Measurements from ENCODE around the gene COL12A1. TPM values are rescaled to one million over a fixed set of nuclear protein-coding genes. Genes with fewer than 3 reads are reported as not detected.
"Not testable (repeated sequence)": the region's sequence is repeated elsewhere in the genome, so short reads cannot be mapped to it uniquely, and the experiment has no call there.

Gene COL12A1
- total RNA-seq, 1 donor from 2014 or later = 46.8 TPM

GRCh38 chr6:75213112-75213511, 7.3 kb upstream of the COL12A1 start:
- DNase-seq (ENCODE audit: low spot score) = no peak

GRCh38 chr6:75211920-75212590, 6.2 kb upstream of the COL12A1 start:
- no peak for DNase-seq (ENCODE audit: low spot score)

DNA sequence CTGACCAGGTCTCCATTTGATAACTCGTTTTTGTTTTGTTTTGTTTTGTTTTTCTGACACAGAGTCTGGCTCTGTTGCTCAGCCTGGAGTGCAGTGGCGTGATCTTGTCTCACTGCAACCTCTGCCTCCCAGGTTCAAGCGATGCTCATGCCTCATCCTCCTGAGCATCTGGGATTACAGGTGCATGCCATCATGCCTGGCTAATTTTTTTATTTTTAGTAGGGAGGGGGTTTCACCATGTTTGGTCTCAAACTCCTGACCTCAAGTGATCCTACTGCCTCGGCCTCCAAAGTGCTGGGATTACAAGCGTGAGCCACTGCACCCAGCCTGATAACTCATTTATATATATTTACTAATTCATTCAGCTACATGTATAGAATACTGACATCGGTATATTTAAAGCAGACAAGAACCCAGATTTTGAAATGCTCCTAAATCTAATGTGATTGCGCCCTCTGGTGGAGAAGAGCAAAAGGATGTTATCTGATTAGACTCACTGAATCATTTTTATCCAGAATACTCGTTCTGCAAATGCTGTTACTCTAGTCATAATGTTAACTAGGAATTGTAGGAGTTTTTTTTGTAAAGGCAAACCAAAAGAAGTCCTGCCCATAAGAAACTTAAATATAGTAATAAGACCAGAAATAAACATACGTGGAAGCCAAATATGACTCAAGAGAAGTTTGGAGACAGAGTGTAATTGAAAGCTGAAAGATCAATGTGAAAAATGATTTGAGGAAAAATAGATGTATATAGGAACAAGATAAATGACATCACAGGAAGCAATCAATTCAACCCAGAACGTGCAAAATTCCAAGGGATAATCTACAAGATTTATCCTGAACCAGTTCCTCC, 5.3 kb upstream of the COL12A1 start:
- DNase-seq (ENCODE audit: low spot score) = peak; percentile 61

DNA sequence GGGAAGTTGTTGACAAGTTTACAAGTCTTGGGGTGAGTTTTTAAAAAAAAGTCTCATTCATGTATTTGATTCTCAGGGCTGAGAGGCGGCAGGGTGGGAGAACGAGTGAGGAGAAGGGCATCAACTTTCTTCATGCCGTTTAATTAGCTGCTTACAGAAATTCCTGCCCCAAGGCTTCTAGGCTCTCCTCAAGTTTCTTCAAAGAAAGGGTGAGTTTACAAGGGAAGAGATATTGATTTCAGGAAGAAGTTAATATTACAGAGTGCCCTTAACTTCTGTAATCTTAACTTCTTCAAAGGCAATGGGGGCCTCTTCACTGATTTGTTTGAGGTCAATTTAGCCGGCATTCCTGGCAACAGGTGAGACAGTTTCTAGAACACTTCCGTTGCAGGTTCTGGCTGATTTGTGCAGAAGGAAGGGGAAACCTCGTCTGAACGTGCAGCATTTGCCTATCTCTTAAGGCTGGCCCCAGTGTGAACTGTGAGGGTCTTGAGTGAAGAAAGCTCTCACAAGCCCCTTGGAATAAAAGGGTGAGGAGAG, 3.4 kb upstream of the COL12A1 start:
- no peak for DNase-seq (ENCODE audit: low spot score)

- DNase-seq (ENCODE audit: low spot score) = peak; percentile 88
Measured at GRCh38 chr6:75208298-75209183, 2.7 kb upstream of the COL12A1 start.

- DNase-seq (ENCODE audit: low spot score) = no peak
Measured at GRCh38 chr6:75206576-75207342, 906 bp upstream of the COL12A1 start.

GRCh38 chr6:75204959-75205775, 686 bp downstream of the COL12A1 start:
- DNase-seq (ENCODE audit: low spot score) = no peak

GRCh38 chr6:75204217-75204958, 1.5 kb downstream of the COL12A1 start:
- peak; percentile 76 for DNase-seq (ENCODE audit: low spot score)

DNA sequence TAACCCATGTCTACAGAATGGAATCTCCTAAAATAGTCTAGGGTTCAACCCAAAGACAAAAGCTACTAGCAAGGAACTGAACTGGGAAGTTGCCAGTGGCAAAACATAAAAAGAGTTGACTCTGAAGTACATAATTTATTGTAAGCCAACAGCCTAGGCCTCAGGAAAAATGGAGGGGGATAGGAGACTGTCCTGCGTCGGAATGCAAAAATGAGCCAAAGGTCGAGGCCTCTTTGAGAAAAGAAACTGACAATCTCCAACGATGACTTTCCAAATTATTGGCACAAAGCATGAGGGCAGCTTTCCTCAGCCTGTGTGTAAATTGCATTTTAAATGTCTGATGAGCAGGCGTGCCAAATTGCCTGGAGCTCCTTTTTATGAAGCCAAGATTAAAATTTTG, 2.1 kb downstream of the COL12A1 start:
- no peak for DNase-seq (ENCODE audit: low spot score)

DNA sequence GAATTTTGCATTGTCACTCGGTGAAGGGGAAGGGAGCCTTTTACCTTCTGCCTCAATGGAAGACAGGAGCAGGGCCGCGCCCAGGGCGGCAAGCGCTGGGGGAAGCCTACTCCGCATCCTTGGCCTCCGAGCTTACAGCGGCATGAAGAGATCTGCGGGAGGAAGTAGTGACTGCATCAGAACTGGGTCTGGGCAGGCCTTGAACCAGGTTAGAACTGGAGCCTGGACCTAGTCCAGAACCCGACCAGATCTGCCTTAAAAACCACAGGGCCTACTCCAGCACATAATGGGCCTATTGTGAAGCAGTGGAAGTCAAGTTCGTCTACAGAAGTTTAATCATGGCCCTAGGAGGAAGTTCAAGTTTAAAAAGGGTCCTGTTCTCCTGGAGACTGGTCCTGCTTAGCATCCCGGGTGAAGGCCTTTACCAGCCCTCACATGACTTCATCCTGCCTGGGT, 3.1 kb downstream of the COL12A1 start:
- no peak for DNase-seq (ENCODE audit: low spot score)

GRCh38 chr6:75201901-75202672, 3.8 kb downstream of the COL12A1 start:
- DNase-seq (ENCODE audit: low spot score) = no peak

- DNase-seq (ENCODE audit: low spot score) = no peak
Measured at GRCh38 chr6:75201021-75201420, 4.8 kb downstream of the COL12A1 start.

- DNase-seq (ENCODE audit: low spot score) = no peak
Measured at GRCh38 chr6:75199889-75200288, 6.0 kb downstream of the COL12A1 start.

DNA sequence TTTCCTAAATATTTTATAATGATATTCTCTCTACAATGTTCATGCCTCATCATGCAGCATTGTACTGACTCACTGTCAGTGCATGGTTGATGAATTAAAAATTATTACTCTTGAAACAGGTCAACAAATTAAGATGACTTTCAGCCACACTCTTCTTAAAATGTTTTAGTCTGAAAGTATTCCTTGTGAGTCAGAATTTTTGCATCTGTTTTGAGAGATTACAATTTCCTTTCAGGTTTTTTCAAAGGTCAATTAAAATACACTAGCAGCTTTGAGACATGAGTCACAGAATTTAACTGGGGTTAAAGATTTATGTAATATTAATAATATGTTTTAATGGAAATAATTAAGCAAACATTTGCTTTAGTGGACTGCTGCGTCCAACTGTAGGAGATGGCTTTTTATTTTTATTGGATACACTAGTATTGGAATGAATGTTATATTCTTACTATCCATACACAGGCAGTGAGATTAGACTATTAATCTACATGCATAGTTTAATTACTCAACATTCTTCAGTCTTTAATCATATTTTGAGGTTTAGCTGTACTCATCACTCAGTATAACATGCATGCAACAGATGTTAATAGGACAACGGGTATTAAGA, 9.7 kb downstream of the COL12A1 start:
- no peak for DNase-seq (ENCODE audit: low spot score)

- no peak for DNase-seq (ENCODE audit: low spot score)
Measured at GRCh38 chr6:75188221-75188925, 17.5 kb downstream of the COL12A1 start.

GRCh38 chr6:75186581-75186980, 19.3 kb downstream of the COL12A1 start:
- DNase-seq (ENCODE audit: low spot score) = not testable (repeated sequence)

DNA sequence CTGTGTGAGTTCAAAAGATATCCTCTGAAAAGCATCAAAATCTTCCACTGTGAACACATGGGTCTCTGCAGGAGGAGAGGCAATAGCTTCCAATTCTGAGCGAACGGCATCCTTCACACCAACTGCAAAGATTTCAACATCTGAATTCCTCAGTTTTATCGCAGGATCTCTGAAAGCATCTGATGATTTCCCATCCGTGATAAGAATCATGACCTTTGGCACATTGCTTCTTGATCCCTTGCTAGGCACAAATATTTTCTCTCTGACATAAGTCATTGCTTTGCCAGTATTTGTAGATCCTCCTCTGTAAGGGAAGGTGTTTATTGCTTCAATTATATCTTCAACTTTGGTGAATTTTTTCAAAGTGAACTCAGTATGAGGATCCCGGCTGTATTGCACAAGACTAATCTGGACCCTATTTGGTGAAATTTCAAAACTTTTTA, 22.7 kb downstream of the COL12A1 start:
- no peak for DNase-seq (ENCODE audit: low spot score)

Measured in mucosa of gallbladder (tissue), 1 donor.